Endodermal cell (in vitro differentiated cells): ENCODE results near the gene IL22. TPM values are rescaled to one million over a fixed set of nuclear protein-coding genes. Genes with fewer than 3 reads are reported as not detected.

Experiments
- DNase-seq: peaks from one replicate; pipeline ENCODE4 v3.0.0-alpha.2; 2017
- H3K27ac ChIP-seq: 2 replicates; pipeline ENCODE4 v1.5.1; 2013; ENCODE audit warnings: mild to moderate bottlenecking, low read depth, low read length, moderate library complexity
- H3K27me3 ChIP-seq: 2 replicates; pipeline ENCODE4 v1.6.1; 2013; ENCODE audit warnings: mild to moderate bottlenecking, low read length, moderate library complexity; ENCODE audit not compliant: insufficient read depth, control insufficient read depth, poor library complexity, severe bottlenecking
- H3K36me3 ChIP-seq: 2 replicates; pipeline ENCODE4 v1.7.0; 2013; ENCODE audit warnings: mild to moderate bottlenecking, low read length, moderate library complexity; ENCODE audit not compliant: control insufficient read depth, insufficient read depth
- H3K4me1 ChIP-seq: one replicate; pipeline ENCODE4 v1.7.0; 2013; ENCODE audit warnings: low read length; ENCODE audit not compliant: control insufficient read depth, insufficient read depth
- H3K4me3 ChIP-seq: 2 replicates; pipeline ENCODE4 v1.5.1; 2013; ENCODE audit warnings: mild to moderate bottlenecking, low read length, moderate library complexity
- H3K9ac ChIP-seq: 2 replicates; pipeline ENCODE4 v1.6.1; 2013; ENCODE audit warnings: mild to moderate bottlenecking, low read length, moderate library complexity; ENCODE audit not compliant: poor library complexity, severe bottlenecking; ENCODE audit errors: extremely low read depth
- H3K9me3 ChIP-seq: 2 replicates; pipeline ENCODE4 v1.6.1; 2013; ENCODE audit warnings: mild to moderate bottlenecking, low read length, moderate library complexity; ENCODE audit not compliant: control insufficient read depth
- H3K27ac Mint-ChIP-seq: 2 replicates; pipeline ENCODE4 v1.8.0; 2020; ENCODE audit warnings: mixed read lengths
- H3K27me3 Mint-ChIP-seq: 2 replicates; pipeline ENCODE4 v1.8.0; 2021; ENCODE audit warnings: mild to moderate bottlenecking, mixed read lengths; ENCODE audit not compliant: insufficient read depth
- H3K36me3 Mint-ChIP-seq: 2 replicates; pipeline ENCODE4 v1.8.0; 2020; ENCODE audit warnings: low read depth, mixed read lengths
- H3K4me1 Mint-ChIP-seq: 2 replicates; pipeline ENCODE4 v1.8.0; 2020; ENCODE audit warnings: mixed read lengths
- H3K4me3 Mint-ChIP-seq: 2 replicates; pipeline ENCODE4 v1.8.0; 2020; ENCODE audit warnings: mild to moderate bottlenecking, moderate library complexity, mixed read lengths
- H3K9me3 Mint-ChIP-seq: 2 replicates; pipeline ENCODE4 v1.8.0; 2020; ENCODE audit warnings: mild to moderate bottlenecking, mixed read lengths
- WGBS, 2 experiments: methylation state at CpG; one replicate each; pipeline versions ENCODE4 v1.1.5 to v1.1.7; 2013; ENCODE audit warnings: missing lambda C conversion rate in 2 of 2, mixed read lengths in 1 of 2; ENCODE audit not compliant: insufficient coverage in 1 of 2, insufficient read length in 1 of 2; 5-methylcytosine and 5-hydroxymethylcytosine counted together
- total RNA-seq, 2 donors: library from RNA; stranded (reverse); fragmentation: NEBNext Ultra II Directional in 1 of 2; extraction: Animal tissue kit (Norgen Biotek cat#: 25700) in 1 of 2; gene quantifications; 2 replicates in 1 of 2; 3 replicates in 1 of 2; pipeline ENCODE4 v1.2.1, GENCODE V29; 2021
- TF ChIP-seq, protein P1 (sequence below): fragments of 200-600 bp; sonication (generic); conservative IDR thresholded peaks from 2 replicates; pipeline ENCODE4 v1.5.0; 2021; ENCODE audit warnings: antibody characterized with exemption, mild to moderate bottlenecking

Gene IL22
- total RNA-seq, 2 donors from 2014 or later, result not detected

DNA sequence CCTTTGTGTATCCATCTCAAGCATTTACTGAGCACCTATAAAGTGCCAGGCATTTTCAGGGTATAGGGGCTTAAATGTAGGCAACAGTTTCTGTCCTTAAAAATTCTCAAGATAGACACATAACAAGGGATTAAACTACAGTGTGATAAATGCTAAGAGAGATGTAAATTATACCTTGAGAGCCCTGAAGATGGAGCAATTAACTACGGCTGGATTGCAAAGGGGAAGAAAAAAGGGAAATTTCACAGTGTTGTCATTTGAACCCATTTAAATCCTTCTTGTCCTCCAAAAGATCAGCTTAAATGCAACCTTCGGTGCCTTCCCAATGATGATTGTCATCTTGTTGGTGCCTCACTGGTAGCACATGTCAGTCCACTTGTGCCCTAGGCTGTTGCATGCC lies 16.3 kb downstream of the IL22 start:
- H3K27ac Mint-ChIP-seq, result no peak overlapping the region
- H3K27me3 Mint-ChIP-seq, result no peaks in the 10 kb centered on the region
- Histone ChIP-seq H3K36me3 (no peaks in the 10 kb centered on the region), H3K9ac (no peak overlapping the region), H3K4me3 (no peak overlapping the region), H3K27me3 (no peaks in the 10 kb centered on the region), H3K27ac (no peak overlapping the region), H3K9me3 (no peaks in the 10 kb centered on the region), H3K4me1 (no peaks in the 10 kb centered on the region)
- TF ChIP-seq, protein P1, sequence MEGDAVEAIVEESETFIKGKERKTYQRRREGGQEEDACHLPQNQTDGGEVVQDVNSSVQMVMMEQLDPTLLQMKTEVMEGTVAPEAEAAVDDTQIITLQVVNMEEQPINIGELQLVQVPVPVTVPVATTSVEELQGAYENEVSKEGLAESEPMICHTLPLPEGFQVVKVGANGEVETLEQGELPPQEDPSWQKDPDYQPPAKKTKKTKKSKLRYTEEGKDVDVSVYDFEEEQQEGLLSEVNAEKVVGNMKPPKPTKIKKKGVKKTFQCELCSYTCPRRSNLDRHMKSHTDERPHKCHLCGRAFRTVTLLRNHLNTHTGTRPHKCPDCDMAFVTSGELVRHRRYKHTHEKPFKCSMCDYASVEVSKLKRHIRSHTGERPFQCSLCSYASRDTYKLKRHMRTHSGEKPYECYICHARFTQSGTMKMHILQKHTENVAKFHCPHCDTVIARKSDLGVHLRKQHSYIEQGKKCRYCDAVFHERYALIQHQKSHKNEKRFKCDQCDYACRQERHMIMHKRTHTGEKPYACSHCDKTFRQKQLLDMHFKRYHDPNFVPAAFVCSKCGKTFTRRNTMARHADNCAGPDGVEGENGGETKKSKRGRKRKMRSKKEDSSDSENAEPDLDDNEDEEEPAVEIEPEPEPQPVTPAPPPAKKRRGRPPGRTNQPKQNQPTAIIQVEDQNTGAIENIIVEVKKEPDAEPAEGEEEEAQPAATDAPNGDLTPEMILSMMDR, result peak; percentile 24
- H3K4me1 Mint-ChIP-seq, result peaks cover 28% of the 10 kb centered on the region
- H3K9me3 Mint-ChIP-seq, result no peaks in the 10 kb centered on the region
- DNase-seq, result no peak
- no peaks in the 10 kb centered on the region for H3K36me3 Mint-ChIP-seq
- 96 to 100% methylated on average over 1 to 2 of the region's 2 CpGs for WGBS, 2 experiments
- H3K4me3 Mint-ChIP-seq, result no peak overlapping the region

DNA sequence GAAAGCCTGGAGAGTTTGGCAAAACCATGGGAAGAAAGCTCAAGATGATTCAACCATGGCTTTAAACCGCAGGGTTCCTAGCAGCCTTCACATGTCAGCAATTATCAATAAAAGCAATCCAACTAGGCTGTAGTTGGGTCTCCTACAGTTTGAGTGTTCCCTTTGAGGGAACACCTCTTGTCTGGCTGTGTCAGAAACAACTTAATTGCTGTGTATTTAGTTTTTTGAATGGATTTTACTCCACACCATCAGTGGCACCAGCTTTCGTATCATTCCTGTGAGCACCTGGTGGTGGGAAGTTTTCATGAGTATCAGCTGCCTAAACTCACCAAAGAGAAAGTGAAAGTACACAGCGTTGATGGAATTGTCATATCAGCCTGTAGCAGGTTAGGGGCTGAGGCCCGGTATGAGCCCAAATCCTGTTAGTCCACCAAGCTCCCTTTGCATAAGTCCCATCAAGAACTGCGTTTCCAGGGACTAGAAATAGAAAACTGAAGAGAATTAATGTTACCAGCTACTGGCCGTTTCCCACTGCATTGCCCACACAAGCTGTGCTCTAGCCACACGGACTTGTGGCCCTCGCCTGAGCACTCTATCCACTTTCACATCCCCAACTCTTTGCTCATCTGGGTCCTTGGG lies 16.9 kb downstream of the IL22 start:
- Mint-ChIP-seq H3K27me3 (no peaks in the 10 kb centered on the region), H3K4me1 (peaks cover 28% of the 10 kb centered on the region), H3K4me3 (no peak overlapping the region), H3K9me3 (no peaks in the 10 kb centered on the region), H3K27ac (no peak overlapping the region), H3K36me3 (no peaks in the 10 kb centered on the region)
- Histone ChIP-seq H3K27me3 (no peaks in the 10 kb centered on the region), H3K27ac (no peak overlapping the region), H3K4me1 (no peaks in the 10 kb centered on the region), H3K9me3 (no peaks in the 10 kb centered on the region), H3K4me3 (no peak overlapping the region), H3K36me3 (no peaks in the 10 kb centered on the region), H3K9ac (no peak overlapping the region)
- WGBS, 2 experiments, result 89 to 92% methylated on average over 6 to 8 of the region's 8 CpGs
- DNase-seq, result no peak
- TF ChIP-seq, protein P1, result no peak

DNA sequence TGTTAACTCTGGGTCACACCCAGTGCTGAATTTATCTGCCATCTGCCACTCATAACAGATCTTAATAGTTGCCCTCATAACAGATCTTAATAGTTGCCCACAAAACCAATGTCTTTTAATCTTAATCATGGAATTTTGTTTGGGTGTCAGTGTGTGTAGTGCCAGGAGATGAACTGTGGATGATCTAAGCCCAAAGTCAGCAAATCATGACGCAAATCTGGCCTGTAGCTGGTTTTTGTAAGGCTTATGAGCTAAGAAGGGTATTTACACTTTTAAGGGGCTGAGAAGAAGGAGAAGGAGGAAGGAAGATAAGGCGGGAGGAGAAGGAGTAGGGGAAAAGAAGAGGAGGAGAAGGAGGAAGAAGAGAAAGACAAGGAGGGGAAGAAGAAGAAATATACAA lies 17.8 kb downstream of the IL22 start:
- Mint-ChIP-seq H3K36me3 (no peaks in the 10 kb centered on the region), H3K27ac (no peak overlapping the region), H3K4me1 (peaks cover 28% of the 10 kb centered on the region), H3K27me3 (no peaks in the 10 kb centered on the region), H3K4me3 (no peak overlapping the region), H3K9me3 (no peaks in the 10 kb centered on the region)
- Histone ChIP-seq H3K9me3 (no peaks in the 10 kb centered on the region), H3K4me3 (no peak overlapping the region), H3K27me3 (no peaks in the 10 kb centered on the region), H3K36me3 (no peaks in the 10 kb centered on the region), H3K4me1 (no peaks in the 10 kb centered on the region), H3K27ac (no peak overlapping the region), H3K9ac (no peak overlapping the region)
- TF ChIP-seq, protein P1, result no peak
- DNase-seq, result no peak
- 93 to 95% methylated on average over 2 of the region's 2 CpGs for WGBS, 2 experiments
